Stomach smooth muscle (tissue), 2 donors: ENCODE measurements around the gene NR1I3.

Experiments used
- H3K27ac ChIP-seq: one replicate; pipeline ENCODE4 v1.7.0; 2013; ENCODE audit warnings: mild to moderate bottlenecking, low read length, inconsistent platforms
- H3K27me3 ChIP-seq, 2 donors: one replicate each; pipeline ENCODE4 v1.7.0; 2013; ENCODE audit warnings: low read length in 2 of 2; ENCODE audit not compliant: insufficient read depth in 2 of 2, control insufficient read depth in 1 of 2
- H3K36me3 ChIP-seq, 2 donors: one replicate each; pipeline ENCODE4 v1.7.0; 2013; ENCODE audit warnings: low read length in 2 of 2; ENCODE audit not compliant: control insufficient read depth in 2 of 2, insufficient read depth in 2 of 2
- H3K4me1 ChIP-seq: one replicate; pipeline ENCODE4 v1.7.0; 2013; ENCODE audit warnings: low read length; ENCODE audit not compliant: control insufficient read depth, insufficient read depth
- H3K4me3 ChIP-seq, 2 donors: one replicate each; pipeline ENCODE4 v1.7.0; 2013; ENCODE audit warnings: low read length in 2 of 2
- H3K9ac ChIP-seq, 2 donors: one replicate each; pipeline ENCODE4 v1.7.0; 2013; ENCODE audit warnings: low read length in 2 of 2, mild to moderate bottlenecking in 1 of 2
- H3K9me3 ChIP-seq, 2 donors: one replicate each; pipeline ENCODE4 v1.7.0; 2013; ENCODE audit warnings: low read length in 2 of 2; ENCODE audit not compliant: control insufficient read depth in 2 of 2
- donor health status: healthy.
- donor health status: Pancreatic carcinoma.

NR1I3 gene

DNA sequence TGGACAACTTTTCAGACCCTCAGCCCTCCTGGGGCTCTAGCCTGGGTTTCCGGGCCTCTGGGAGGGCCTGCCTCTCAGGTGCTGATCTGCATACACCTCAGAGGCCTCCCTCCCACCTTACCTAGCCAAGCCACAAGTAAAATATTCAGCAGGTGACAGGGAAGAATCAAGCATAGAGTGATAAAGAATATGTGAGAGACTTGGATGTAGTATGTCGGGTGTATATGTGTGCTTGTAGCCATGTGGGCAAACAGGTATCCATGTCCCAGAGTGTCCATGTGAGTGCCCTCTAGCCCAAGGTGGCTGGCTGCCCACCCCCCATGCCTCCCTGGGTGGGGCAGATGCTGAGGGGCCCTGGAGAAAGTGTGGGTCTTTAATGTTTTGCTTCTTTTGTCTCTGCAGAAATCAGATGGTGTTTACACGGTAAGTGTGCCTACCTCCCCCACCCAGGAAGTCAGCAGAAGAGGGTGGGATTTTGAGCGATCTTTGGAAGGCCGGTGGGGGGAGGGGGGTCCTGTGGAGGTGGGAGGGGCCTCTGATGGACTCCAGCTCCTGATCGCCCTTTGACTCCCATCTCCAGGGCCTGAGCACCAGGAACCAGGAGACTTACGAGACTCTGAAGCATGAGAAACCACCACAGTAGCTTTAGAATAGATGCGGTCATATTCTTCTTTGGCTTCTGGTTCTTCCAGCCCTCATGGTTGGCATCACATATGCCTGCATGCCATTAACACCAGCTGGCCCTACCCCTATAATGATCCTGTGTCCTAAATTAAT, 19.5 kb downstream of the NR1I3 start:
- no peak overlapping the region for H3K9ac ChIP-seq
- no peak overlapping the region for H3K4me3 ChIP-seq
- H3K4me1 ChIP-seq = no peaks in the 10 kb centered on the region

DNA sequence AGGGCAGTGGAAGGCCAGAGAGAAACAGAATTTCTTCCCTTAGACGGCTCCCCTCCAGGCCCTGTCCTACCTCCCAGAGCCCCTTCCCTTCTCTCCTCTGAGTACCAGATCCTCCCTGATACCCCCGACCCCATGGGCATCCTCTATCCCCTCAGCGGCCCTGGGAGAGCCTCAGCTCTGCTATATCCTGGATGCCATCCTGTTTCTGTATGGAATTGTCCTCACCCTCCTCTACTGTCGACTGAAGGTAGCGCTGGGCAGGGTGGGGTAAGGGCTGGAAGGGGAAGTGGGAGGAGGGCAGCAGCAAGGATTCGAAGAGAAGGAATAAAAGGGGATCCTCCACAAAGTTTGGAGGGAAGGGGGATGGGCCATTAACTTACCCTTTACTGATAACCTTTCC, 20.2 kb downstream of the NR1I3 start:
- Histone ChIP-seq H3K27ac (no peak overlapping the region), H3K9ac (no peak overlapping the region), H3K27me3 (no peaks in the 10 kb centered on the region), H3K4me3 (no peak overlapping the region), H3K4me1 (no peaks in the 10 kb centered on the region), H3K36me3 (peaks cover 17% of the 10 kb centered on the region in 2 donors), H3K9me3 (no peaks in the 10 kb centered on the region)

More for the DNA sequence above, 19.5 kb downstream of the NR1I3 start:
- Histone ChIP-seq H3K9me3 (no peaks in the 10 kb centered on the region), H3K27me3 (no peaks in the 10 kb centered on the region), H3K27ac (no peak overlapping the region), H3K36me3 (peaks cover 10 to 12% of the 10 kb centered on the region in 2 donors)

DNA sequence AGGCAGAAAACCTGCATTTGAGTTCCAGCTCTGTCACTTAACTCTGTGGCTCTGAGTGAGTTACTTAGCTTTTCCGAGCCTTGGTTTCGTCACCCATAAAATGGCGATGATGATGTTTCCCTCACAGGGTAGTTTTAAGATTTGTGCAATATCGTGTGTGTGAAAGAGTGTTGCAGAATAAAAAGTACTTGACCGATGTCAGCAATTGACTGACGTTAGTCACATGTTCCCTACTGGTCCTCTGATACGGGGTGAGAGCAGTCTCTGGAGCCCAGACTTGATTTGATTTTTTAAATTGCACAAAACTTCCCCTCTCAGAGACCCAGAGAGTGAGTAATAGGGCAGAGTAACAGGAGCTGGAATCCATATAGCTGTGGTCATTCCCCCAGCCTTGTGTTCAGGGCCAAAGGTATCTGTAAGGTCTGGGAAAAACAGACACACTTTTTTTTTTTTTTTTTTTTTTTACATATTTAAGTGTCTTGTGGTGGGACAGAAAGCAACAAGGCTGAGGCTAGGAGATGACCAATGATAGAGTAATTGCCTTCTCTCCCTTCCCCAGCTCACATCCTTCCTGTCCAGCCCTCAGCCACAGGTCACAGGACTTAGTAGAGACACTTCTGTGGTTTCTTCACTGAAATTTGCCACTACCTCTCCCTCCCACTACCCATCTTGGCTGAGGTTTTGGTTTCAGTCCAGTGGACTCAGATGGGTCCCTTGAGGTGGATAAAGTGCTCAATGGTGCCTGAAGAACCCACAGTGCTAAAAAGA, 20.9 kb downstream of the NR1I3 start:
- Histone ChIP-seq H3K27me3 (no peaks in the 10 kb centered on the region), H3K9ac (no peak overlapping the region), H3K4me3 (no peak overlapping the region), H3K4me1 (no peaks in the 10 kb centered on the region), H3K27ac (no peak overlapping the region), H3K36me3 (peaks cover 20% of the 10 kb centered on the region in 2 donors), H3K9me3 (no peaks in the 10 kb centered on the region)

DNA sequence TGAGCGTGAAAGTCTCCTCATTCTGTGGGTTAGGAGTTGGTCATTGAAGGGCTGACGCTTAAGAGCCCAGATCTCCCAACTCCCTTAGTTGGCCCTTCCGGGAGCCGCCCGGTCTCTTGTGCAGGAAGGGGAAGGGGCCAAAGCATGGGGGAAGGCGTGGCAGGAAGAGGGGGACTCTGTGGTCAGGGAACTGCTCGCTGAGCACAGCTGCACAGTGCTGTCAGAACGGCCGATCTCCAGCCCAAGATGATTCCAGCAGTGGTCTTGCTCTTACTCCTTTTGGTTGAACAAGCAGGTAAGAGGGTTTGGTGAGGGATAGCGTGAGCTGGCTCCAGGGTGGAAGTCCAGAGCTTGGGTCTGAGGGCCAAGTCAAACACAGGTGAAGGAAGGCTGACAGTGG, 22.9 kb downstream of the NR1I3 start, which contains the start of gene FCER1G:
Gene FCER1G, plus strand, starts transcription at position 220 of the 400 bp plus-strand sequence. Its CDS starts 27 bp downstream, at position 247.
- Histone ChIP-seq H3K4me3 (peak within 1 kb of the TSS in 1 of 2 donors; percentile 8), H3K27me3 (no peaks in the 10 kb centered on the region), H3K9ac (no peak within 1 kb of the TSS), H3K27ac (no peak within 1 kb of the TSS), H3K9me3 (no peaks in the 10 kb centered on the region), H3K36me3 (peaks cover 36 to 38% of the 10 kb centered on the region in 2 donors), H3K4me1 (no peaks in the 10 kb centered on the region)

DNA sequence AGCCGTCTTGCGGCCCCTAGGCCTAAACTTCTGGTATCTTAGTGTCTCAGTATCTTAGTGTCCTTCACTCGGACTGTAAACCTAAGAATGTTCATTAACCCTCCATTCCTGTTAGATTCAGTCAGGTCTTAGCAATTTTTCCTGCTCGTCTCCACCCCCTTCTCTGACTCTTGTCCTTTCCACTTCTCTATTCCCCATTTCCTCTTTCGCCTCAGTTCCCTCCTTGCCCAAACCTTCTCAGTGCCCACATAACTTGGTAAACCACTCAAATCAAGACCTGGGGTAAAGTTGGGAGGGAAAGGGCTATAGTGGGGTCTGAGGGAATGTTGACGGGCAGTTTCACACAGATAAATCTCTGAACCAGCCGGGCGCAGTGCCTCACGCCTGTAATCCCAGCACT, 23.6 kb downstream of the NR1I3 start:
- H3K4me1 ChIP-seq = no peaks in the 10 kb centered on the region
- H3K4me3 ChIP-seq = no peak overlapping the region
- no peak overlapping the region for H3K27ac ChIP-seq
- no peaks in the 10 kb centered on the region for H3K9me3 ChIP-seq
- no peak overlapping the region for H3K9ac ChIP-seq
- no peaks in the 10 kb centered on the region for H3K27me3 ChIP-seq
- H3K36me3 ChIP-seq = peaks cover 42 to 44% of the 10 kb centered on the region in 2 donors

DNA sequence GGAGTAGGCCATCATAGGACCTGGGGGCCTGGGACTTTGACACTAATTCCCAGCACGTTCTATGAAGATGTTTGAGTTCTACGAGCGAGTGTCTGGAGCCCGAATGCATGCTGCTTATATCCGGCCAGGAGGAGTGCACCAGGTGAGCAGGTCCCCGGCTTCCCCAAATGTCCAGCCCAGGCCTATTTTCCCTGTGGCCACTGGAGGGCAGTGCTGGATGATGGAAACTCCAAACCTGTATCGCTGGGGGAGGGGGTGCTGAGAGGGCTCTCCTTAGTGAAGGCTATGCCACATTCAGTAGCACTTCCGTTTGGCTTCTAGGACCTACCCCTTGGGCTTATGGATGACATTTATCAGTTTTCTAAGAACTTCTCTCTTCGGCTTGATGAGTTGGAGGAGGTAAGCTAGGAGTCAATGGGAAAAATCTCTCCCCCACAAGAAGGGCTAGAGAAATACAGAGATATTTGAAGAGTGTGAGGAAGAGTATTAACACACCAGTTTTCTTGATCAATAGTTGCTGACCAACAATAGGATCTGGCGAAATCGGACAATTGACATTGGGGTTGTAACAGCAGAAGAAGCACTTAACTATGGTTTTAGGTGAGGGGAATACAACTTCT, 28.1 kb downstream of the NR1I3 start:
- no peaks in the 10 kb centered on the region for H3K9me3 ChIP-seq
- H3K27me3 ChIP-seq = no peaks in the 10 kb centered on the region
- no peak overlapping the region for H3K27ac ChIP-seq
- H3K4me3 ChIP-seq = no peak overlapping the region
- H3K9ac ChIP-seq = peak overlapping the region in 1 of 2 donors; percentile 7
- H3K36me3 ChIP-seq = peaks cover 55 to 65% of the 10 kb centered on the region in 2 donors
- no peaks in the 10 kb centered on the region for H3K4me1 ChIP-seq

DNA sequence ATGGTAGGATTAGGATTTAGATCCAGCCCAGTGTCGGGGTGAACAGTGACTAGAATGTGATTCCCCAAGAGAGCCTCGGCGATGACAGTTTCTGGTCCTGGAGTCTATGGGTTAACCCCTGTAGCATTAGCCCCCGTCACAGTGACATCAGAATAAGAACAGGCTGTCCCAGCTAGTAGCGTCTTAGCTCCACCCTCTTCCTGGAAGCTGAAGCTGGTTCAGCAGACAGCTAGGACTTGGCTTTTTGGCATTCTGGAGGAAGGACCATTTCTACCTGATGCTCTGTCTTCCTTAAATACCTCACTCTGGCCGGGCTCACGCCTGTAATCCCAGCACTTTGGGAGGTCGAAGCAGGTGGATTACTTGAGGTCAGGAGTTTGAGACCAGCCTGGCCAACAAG, 30.8 kb downstream of the NR1I3 start:
- Histone ChIP-seq H3K9ac (peak overlapping the region; percentile 13 to 42), H3K9me3 (no peaks in the 10 kb centered on the region), H3K4me1 (peaks cover 12% of the 10 kb centered on the region), H3K36me3 (peaks cover 37 to 49% of the 10 kb centered on the region in 2 donors), H3K27ac (peak overlapping the region; percentile 69), H3K4me3 (no peak overlapping the region), H3K27me3 (no peaks in the 10 kb centered on the region)

DNA sequence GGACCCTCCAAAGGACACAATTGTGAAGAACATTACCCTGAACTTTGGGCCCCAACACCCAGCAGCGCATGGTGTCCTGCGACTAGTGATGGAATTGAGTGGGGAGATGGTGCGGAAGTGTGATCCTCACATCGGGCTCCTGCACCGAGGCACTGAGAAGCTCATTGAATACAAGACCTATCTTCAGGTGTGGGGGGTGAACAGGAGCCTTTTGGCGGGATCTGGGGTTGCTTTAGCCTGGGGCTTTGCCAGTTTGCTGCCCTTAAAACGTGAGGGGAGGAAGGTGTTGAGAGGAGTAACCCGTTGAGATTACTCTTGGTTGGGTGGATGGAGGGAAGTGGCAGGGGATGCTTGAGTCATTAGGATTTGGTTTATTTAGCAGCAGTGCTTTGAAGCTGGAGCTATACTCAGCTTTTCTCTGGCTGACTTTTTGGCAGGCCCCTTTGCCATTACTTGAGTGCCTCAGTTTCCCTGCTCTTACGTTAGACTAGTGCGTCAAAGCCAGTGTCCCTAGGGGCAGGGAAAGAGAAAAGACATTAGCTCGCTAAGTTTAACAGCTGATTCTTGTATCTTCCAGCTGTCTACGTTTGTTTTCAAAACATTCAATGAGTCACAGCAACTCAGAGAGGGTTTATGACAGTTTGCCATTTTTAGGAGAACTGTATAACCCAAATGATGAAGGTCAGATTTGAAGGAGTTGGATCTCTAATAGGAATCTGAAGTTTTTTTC, 31.4 kb downstream of the NR1I3 start:
- Histone ChIP-seq H3K4me3 (no peak overlapping the region), H3K27me3 (no peaks in the 10 kb centered on the region), H3K9me3 (no peaks in the 10 kb centered on the region), H3K9ac (peak overlapping the region; percentile 13 to 42), H3K4me1 (peaks cover 15% of the 10 kb centered on the region), H3K27ac (peak overlapping the region; percentile 69), H3K36me3 (peaks cover 31 to 43% of the 10 kb centered on the region in 2 donors)

DNA sequence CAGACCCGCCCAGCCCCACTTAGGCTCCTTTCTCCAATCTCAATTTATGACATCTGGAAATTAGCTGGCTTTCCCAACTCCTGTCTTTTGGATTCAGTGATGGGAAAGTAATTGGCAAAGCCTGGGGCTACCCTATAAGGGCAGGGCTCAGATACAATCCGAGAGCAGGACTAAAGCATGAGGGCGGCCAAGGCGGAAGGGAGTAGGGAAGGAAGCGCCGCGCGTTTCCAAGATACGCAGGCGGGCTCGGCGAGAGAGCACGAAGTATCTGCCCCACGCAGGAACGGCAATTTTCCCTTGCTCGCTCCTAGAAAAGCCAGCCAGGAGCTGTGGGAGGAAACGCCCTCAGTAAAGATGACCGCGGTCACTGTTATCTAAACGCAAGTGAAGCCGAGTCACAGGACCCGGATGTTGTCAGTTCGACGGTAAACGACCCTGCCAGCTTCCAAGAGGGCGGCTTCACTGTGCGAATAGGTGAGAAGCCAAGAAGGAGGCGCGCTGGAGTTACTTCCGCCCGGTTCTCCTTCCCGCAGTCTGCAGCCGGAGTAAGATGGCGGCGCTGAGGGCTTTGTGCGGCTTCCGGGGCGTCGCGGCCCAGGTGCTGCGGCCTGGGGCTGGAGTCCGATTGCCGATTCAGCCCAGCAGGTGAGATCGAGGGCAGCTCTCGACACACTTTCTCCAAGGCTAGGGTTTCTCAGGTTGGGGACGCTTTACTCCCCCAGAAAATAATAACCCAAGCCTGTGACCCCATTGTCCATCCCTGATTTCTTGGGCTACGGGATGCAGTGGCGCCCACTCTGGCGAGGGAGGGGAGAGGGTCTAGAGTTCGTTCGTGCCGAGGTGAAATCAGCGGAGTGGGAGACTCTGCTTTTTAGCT, 35.9 kb downstream of the NR1I3 start, which contains the start of gene NDUFS2:
Gene NDUFS2, plus strand, starts transcription at position 532 of the 877 bp plus-strand sequence. Its CDS starts 19 bp downstream, at position 551.
- Histone ChIP-seq H3K4me3 (peak within 1 kb of the TSS; percentile 99), H3K9ac (peak within 1 kb of the TSS; percentile 96 to 98), H3K9me3 (no peaks in the 10 kb centered on the region), H3K4me1 (peaks cover 59% of the 10 kb centered on the region), H3K27ac (peak within 1 kb of the TSS; percentile 99), H3K36me3 (peaks cover 4 to 14% of the 10 kb centered on the region in 2 donors), H3K27me3 (no peaks in the 10 kb centered on the region)
